OCI-LY3 (cell line): ENCODE results near the gene CIB4.

Experiments
- EZH2phosphoT487 ChIP-seq: fragments of 200-600 bp; shearing (Covaris generic); IDR thresholded peaks from 2 replicates; pipeline ENCODE4 v1.6.1; 2018; ENCODE audit warnings: antibody characterized with exemption, mixed run types, low read depth
- TF ChIP-seq, protein P1 (sequence below): fragments of 200-600, 300-600 bp; sonication (generic); IDR thresholded peaks from 2 replicates; pipeline ENCODE4 v1.5.1; 2014; ENCODE audit warnings: antibody characterized with exemption, low read length, low read depth

DNA sequence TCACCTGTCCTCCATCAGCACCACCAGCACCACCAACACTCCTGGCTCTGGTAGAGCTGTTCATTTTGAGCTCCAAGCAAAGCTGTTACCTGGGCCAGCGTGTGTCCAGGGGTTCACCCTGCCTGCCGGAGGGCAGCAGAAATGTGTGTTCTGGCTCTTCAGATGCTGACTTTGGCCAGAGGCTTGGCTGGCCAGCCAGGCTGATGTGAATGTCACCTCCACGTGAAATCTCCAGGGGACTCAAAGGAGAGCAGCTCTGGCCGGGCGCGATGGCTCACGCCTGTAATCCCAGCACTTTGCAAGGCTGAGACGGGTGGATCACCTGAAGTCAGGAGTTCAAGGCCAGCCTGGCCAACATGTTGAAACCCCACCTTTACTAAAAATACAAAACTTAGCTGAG is 33.5 kb downstream of the CIB4 start:
- TF ChIP-seq, protein P1, sequence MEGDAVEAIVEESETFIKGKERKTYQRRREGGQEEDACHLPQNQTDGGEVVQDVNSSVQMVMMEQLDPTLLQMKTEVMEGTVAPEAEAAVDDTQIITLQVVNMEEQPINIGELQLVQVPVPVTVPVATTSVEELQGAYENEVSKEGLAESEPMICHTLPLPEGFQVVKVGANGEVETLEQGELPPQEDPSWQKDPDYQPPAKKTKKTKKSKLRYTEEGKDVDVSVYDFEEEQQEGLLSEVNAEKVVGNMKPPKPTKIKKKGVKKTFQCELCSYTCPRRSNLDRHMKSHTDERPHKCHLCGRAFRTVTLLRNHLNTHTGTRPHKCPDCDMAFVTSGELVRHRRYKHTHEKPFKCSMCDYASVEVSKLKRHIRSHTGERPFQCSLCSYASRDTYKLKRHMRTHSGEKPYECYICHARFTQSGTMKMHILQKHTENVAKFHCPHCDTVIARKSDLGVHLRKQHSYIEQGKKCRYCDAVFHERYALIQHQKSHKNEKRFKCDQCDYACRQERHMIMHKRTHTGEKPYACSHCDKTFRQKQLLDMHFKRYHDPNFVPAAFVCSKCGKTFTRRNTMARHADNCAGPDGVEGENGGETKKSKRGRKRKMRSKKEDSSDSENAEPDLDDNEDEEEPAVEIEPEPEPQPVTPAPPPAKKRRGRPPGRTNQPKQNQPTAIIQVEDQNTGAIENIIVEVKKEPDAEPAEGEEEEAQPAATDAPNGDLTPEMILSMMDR = no peak
- TF ChIP-seq EZH2phosphoT487 = no peak
